ENCODE data around the gene TCHHL1. TPM values are rescaled to one million over a fixed set of nuclear protein-coding genes. Genes with fewer than 3 reads are reported as not detected.

TCHHL1 gene
- total and polyA plus RNA-seq, 9 of the 15 experiments (the other 6 are each of a cell fraction or from before 2014, with no cell fraction given) = not detected

- TF ChIP-seq CHD7 (IDR thresholded peaks at IDR 0.05; ENCODE audit: low read depth, low read length) (no peak), POLR2AphosphoS2 (IDR thresholded peaks at IDR 0.05; ENCODE audit: low read length) (peak; percentile 48; the same call in 1 of the 2 replicates), ZBTB40 (IDR thresholded peaks at IDR 0.05) (peak; percentile 69), ZBTB40 (CRISPR knock-in tag; IDR thresholded peaks at IDR 0.05) (no peak)
Measured at GRCh38 chr1:152047730-152048415, 41.0 kb downstream of the TCHHL1 start (continued).
